ENCODE data around the gene RELA.
A peak's percentile ranks its signal among the peaks of the same experiment; 100 is the strongest.
"Not testable (repeated sequence)": the region's sequence is repeated elsewhere in the genome, so short reads cannot be mapped to it uniquely, and the experiment has no call there.

The RELA gene

GRCh38 chr11:65672982-65673381 lies 10.3 kb upstream of the RELA start:
- in situ Hi-C loops (cut with HindIII; ENCODE audit: low sequenced_read_pairs), result no loop called here
- no peak overlapping the region for H3K4me3 ChIP-seq (ENCODE audit: low read depth, low read length)
- DNase-seq (ENCODE audit: low read depth, low spot score), result no peak
- TF ChIP-seq CTCF (IDR thresholded peaks at IDR 0.05; ENCODE audit: low read depth, low read length), result no peak

GRCh38 chr11:65672180-65672860 lies 9.6 kb upstream of the RELA start:
- no peak for DNase-seq (ENCODE audit: low read depth, low spot score)
- no peak for TF ChIP-seq CTCF (IDR thresholded peaks at IDR 0.05; ENCODE audit: low read depth, low read length)
- H3K4me3 ChIP-seq (ENCODE audit: low read depth, low read length), result no peak overlapping the region
- in situ Hi-C loops (cut with HindIII; ENCODE audit: low sequenced_read_pairs), result no loop called here

GRCh38 chr11:65663639-65664200 lies 1.0 kb upstream of the RELA start:
- in situ Hi-C loops (cut with HindIII; ENCODE audit: low sequenced_read_pairs), result no loop called here
- H3K4me3 ChIP-seq (ENCODE audit: low read depth, low read length), result peak overlapping the region; percentile 72
- no peak for DNase-seq (ENCODE audit: low read depth, low spot score)
- TF ChIP-seq CTCF (IDR thresholded peaks at IDR 0.05; ENCODE audit: low read depth, low read length), result no peak

GRCh38 chr11:65662247-65662798 lies 393 bp downstream of the RELA start:
- DNase-seq (ENCODE audit: low read depth, low spot score), result no peak
- TF ChIP-seq CTCF (IDR thresholded peaks at IDR 0.05; ENCODE audit: low read depth, low read length), result no peak
- in situ Hi-C loops (cut with HindIII; ENCODE audit: low sequenced_read_pairs), result no loop called here
- H3K4me3 ChIP-seq (ENCODE audit: low read depth, low read length), result peak overlapping the region; percentile 72

- DNase-seq (ENCODE audit: low read depth, low spot score), result no peak
- TF ChIP-seq CTCF (IDR thresholded peaks at IDR 0.05; ENCODE audit: low read depth, low read length), result no peak
- in situ Hi-C loops (cut with HindIII; ENCODE audit: low sequenced_read_pairs), result no loop called here
- peak overlapping the region; percentile 72 for H3K4me3 ChIP-seq (ENCODE audit: low read depth, low read length)
Measured at GRCh38 chr11:65661599-65662246, 993 bp downstream of the RELA start.

GRCh38 chr11:65660908-65661307 lies 1.8 kb downstream of the RELA start:
- H3K4me3 ChIP-seq (ENCODE audit: low read depth, low read length); in situ Hi-C loops (cut with HindIII; ENCODE audit: low sequenced_read_pairs); DNase-seq (ENCODE audit: low read depth, low spot score): not testable (repeated sequence)

- H3K4me3 ChIP-seq (ENCODE audit: low read depth, low read length), result no peak overlapping the region
- DNase-seq (ENCODE audit: low read depth, low spot score), result no peak
- in situ Hi-C loops (cut with HindIII; ENCODE audit: low sequenced_read_pairs), result no loop called here
- TF ChIP-seq CTCF (IDR thresholded peaks at IDR 0.05; ENCODE audit: low read depth, low read length), result no peak
Measured at GRCh38 chr11:65660038-65660437, 2.7 kb downstream of the RELA start.
